HG03135 (cell line): ENCODE data around the gene AFF3.

Experiments
- ATAC-seq: cut with Tn5 transposase; IDR thresholded peaks from one replicate; pipeline ENCODE4 v1.9.1; 2021; ENCODE audit warnings: mild to moderate bottlenecking, moderate library complexity; ENCODE audit not compliant: unreplicated experiment

The AFF3 gene

DNA sequence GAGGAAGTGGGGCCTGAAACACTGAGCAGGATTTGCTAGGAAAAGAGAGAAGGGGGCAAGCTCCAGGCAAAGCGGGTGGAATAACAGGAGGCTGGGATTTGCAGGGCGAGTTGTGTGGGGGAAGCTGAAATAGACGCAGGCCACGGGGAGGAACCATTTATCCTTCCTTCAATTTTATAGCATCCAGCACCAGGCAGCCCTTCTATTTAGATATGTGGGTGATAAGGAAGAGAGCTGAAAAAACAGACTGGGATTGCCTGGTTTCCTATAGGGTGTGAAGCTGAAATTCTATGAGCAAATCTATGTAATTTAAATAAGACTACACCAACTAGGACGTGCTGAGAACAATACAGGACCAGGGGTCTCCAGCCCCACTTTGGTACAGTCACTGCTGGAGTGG lies 520.6 kb downstream of the AFF3 start:
- no peak for ATAC-seq

DNA sequence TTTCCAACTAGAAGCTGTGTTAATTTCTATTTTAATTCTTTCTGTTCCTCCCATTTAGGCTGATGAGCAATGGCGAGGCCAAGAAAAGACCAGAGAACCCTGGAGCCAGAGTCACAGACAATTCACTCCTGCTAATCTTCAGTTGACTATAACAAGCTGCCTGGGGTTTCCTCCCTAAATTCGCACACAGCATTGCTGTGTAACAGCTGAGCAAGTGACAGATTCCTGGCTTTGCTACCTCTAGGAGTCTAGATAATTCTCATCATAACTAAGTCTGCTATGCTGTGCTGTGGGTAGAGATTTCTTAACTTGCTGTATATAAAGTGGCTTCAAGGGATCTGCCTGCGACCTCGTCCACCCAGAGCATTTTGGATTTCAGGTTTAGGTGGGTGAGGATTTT lies 521.3 kb downstream of the AFF3 start:
- no peak for ATAC-seq

DNA sequence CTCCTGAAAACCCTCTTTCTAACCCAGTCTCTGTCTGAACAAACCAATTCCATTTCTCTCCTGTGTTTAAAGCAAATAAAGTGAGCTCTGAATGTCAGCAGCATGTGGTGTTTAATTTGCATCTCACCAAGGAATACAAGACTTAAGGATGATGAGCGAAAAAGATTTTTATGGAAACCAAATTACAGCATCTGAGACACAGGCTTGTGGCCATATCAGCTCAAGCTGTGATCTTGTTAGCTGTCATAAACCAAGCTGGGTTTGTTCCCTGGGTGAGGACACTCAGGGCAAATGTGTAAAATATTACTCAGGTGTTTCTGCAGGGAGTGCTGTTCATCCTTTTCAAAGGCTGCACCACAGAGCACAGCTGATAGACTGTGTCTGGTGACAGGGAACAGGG lies 523.2 kb downstream of the AFF3 start:
- ATAC-seq, result no peak

- no peak for ATAC-seq
These were observed 523.8 kb downstream of the AFF3 start for GRCh38 chr2:99618579-99619097.

DNA sequence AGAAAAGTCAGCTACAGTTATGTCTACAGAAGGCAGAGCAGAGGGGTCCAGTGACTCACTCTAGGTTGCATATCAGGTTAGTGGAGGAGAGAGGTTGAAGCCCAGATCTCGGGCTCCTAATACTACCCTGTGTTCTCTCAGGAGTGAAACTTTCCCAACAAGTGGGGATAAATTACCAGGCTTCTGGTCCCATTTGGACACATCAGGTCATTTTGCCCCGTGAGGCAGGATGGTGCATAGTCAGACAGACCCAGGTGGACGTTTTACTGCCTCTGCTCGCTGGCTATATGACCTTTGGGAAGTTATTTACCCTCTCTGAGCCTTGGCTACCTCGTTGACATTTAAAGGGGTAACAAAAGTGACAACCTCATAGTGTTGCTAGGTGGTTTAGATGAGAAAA lies 524.6 kb downstream of the AFF3 start:
- no peak for ATAC-seq

- no peak for ATAC-seq
These were observed 527.1 kb downstream of the AFF3 start for GRCh38 chr2:99615247-99615771.

- ATAC-seq, result no peak
These were observed 528.4 kb downstream of the AFF3 start for GRCh38 chr2:99613980-99614379.

DNA sequence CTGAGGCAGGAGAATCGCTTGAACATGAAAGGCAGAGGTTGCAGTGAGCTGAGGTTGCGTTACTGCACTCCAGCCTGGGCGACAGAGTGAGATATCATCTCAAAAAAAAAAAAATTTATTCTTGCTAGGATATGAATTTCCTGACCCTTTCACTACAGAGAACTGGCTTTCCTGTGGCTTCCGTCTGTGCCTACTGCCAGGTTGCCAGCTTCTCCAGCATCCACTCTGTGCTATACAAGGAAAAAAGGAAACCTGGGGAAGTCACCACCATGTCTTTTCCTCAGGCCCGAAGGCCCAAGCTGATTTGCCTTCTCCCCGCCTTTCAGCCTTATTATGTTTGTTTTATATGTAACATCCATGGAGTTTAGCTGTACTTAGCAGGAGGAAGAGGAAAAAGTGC lies 530.6 kb downstream of the AFF3 start:
- ATAC-seq, result no peak

GRCh38 chr2:99611034-99611433 lies 531.4 kb downstream of the AFF3 start:
- ATAC-seq, result no peak

- no peak for ATAC-seq
These were observed 532.5 kb downstream of the AFF3 start for GRCh38 chr2:99609851-99610381.

- ATAC-seq, result no peak
These were observed 533.5 kb downstream of the AFF3 start for GRCh38 chr2:99608861-99609260.

GRCh38 chr2:99607861-99608491 lies 534.4 kb downstream of the AFF3 start:
- no peak for ATAC-seq

DNA sequence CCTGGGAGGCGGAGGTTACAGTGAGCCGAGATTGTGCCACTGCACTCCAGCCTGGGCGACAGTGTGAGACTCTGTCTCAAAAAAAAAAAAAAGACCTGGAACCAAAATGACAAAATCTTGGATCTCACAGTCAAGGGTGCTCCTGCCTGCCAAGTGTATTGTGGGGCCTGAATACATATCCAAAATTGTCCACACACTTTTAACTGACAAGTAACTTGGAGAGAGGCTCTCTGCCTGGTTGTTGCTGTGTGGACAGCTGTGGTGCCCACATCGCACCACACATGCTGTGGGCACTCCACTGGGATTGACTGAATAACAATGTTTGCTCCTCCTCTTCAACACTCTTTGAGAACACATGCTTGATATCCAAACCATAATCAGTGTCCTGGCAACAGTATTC lies 534.9 kb downstream of the AFF3 start:
- ATAC-seq, result no peak

DNA sequence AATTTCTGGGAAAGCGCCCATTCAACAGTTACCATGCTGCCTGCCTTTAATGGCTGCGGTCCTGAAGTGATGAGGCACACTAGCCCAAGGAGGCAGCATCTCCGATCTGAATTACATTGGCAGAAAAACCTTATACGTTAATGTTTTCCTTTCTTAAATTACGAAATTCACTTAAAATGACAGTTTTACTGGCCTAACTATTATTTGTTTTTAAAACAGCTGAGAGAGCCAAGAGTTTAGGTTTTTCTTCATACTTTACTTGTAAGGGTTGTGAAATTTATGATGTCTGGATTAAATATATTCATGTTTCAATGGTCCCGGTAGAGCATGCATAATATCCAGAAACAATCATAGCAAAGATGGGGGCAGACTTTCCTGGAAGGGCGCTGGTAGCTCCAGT lies 537.4 kb downstream of the AFF3 start:
- no peak for ATAC-seq

- no peak for ATAC-seq
These were observed 539.9 kb downstream of the AFF3 start for GRCh38 chr2:99602476-99602875.

- ATAC-seq, result no peak
These were observed 541.3 kb downstream of the AFF3 start for GRCh38 chr2:99600981-99601651.

- ATAC-seq, result no peak
These were observed 543.9 kb downstream of the AFF3 start for GRCh38 chr2:99598441-99598840.

GRCh38 chr2:99597616-99598015 lies 544.8 kb downstream of the AFF3 start:
- ATAC-seq, result no peak

GRCh38 chr2:99595373-99595772 lies 547.0 kb downstream of the AFF3 start:
- ATAC-seq, result no peak

DNA sequence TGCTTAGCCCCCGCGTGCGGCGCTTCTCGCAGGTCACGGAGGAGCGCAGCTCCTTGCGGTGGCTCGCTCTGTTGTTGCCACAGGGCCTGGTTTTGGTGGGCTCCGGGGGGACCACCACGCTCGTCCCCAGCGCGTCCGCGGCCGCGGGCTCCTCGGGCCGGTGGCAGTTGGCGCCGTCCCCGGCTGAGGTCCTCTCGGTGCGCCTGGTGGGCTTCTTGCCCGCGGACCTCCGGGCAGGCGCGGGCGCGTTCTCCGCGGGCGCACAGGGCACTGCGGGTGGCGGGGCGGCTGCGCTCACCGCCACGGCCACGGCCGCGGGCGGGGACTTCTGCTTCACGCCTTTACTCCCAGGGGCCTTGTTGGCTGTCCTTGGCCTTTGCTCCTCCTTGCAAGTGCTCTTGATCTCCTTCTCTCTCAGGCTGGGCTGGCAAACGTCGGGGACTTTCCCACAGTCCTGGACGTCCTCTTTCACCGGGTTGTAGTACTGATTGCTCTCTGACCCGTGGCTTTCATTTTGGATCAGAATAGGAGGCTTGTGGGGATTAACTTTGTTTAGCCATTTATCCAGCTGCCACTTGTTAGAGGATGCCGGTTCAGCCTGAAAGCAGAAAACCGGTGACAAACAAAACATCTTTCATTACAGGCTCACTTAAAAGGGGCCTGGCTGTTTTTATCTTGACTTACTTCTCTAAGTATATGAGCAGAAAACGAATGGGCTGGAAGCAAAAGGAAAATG lies 548.5 kb downstream of the AFF3 start:
- no peak for ATAC-seq

DNA sequence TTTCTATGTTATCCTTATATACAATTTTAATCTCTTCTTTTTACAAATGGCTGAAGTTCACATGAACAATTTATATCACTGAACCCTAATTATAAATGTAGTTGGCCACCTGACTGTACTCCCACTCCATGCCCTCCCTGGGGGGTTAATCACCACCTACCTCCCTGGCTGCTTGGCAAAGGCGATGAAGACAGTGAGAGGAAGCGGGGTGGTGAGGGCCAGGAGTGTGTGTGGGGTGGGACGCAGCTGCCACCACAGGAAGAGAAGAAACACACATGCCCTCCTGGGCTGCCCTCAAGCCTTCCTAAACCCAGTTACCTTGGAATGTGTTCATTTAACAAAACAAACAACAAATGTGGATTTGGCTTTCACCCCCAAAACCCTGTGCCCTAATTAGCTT lies 565.6 kb downstream of the AFF3 start:
- no peak for ATAC-seq
